NCI-H1092 (cell line): ENCODE data around the gene DUS1L.

Experiments used
- DNase-seq: peaks from one replicate; lab custom pipeline; 2025; lab: John Stamatoyannopoulos, UW

DUS1L gene

DNA sequence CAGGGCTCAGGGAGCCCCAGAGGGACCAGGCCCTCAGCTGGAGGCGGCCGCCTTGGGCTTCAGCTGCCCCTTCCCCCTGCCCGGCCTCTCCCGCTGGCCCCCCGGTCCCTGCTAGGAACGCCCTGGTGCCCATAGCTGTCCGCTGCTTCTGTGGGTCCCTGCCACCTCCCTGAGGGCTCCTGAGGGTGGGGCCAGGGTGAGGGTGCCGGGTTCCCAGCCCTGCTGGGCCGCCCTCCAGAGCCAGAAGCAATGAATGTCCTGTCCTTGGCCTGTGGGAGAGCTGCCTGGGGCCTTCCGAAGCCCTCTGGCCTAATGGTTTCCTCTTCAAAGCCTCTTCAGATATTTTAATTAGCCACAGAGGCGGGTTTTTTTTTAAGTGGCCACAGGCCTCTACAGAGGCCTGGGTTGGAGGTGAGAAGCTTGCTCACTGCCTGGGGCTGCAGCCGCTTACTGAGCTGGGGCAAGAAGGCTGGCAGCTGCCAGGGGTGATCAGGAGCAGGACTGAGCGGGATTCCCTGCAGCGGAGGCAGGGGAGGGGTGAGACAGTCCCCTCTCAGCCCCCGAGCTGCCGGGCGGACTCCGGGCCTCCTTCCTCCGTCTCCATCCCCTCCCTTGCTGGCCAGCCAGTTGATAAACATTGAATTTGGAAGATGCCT lies 52.8 kb downstream of the DUS1L start:
- DNase-seq = no peak

DNA sequence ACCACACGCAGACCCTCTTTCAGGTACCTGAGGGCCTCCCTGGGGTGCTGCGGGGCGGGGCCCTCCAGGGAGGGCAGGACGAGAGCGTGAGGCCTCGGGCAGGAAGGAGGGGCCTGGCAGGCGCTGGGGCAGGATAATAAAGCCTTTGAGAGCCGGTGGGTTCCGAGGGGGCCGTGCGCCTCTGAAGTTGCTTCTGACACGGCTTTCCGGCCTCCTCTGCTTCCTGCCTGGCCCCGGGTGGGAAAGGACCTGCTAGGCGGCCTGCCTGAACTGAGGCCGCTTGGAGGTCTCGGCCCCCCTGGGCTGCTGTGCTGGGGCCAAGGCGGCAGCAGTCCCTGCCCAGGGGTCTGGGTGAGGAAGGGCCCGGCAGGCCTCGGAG lies 53.4 kb downstream of the DUS1L start:
- DNase-seq = no peak

GRCh38 chr17:82011617-82012187 lies 53.9 kb downstream of the DUS1L start:
- DNase-seq = no peak

GRCh38 chr17:82010575-82011525 lies 54.8 kb downstream of the DUS1L start:
- no peak for DNase-seq

GRCh38 chr17:82009413-82009812 lies 56.2 kb downstream of the DUS1L start:
- DNase-seq = no peak

DNA sequence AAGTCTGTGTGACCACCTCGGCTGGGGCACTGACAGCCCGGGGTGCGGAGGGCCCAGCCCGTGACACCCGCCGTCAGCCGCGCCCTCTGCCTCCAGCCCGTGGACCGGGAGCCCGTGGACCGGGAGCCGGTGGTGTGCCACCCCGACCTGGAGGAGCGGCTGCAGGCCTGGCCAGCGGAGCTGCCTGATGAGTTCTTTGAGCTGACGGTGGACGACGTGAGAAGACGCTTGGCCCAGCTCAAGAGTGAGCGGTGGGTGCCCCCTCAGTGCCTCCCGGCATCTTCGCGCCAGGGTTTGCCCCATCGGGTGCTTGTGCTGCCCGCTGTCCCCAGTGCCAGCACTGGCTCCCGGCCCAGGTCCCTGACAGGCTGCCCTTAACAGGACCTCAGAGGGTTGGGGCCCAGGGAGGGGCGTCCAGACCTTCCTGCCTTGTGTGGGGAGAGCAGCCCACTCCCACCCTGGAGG lies 56.6 kb downstream of the DUS1L start:
- no peak for DNase-seq

DNA sequence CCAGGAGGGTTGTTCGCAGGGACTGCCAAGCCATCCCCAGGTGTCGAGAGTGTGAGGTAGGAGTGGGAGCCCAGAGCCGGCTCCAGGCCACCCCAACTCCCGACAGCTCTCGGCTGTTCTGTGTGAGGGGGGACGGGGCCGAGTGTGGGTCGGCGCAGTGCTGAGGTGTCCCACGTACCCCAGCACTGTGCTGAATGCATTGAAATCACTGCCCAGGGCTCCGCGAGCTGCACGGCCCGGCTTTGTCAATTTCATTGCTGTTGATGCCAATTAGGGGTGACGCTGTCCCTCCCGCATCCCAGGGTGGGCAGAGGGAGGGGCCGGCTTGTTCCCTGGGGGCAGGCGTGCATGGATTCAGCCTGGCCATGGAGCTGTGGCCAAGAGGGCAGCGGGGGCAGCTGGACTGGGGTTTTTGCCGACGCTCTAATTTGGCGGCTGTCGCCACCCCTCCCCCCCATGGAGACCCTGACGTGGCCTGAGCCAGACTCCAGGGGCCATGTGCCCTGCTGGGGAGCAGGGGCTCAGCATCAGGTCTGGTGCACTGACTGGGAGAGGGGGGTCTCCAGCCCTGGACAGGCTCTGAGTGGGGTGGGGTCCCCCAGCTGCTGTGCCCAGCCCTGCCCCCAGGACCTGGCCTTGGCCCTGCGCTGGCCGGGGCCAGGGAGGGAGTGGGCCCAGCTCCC lies 57.2 kb downstream of the DUS1L start:
- DNase-seq = no peak
